Hippocampal formation (tissue), 2 donors: ENCODE data around the gene FABP2.
"Not testable (repeated sequence)": the region's sequence is repeated elsewhere in the genome, so short reads cannot be mapped to it uniquely, and the experiment has no call there.

ENCODE experiments used
- DNase-seq, 2 donors: peaks; one replicate each; lab custom pipeline; 2025; lab: John Stamatoyannopoulos, UW

The FABP2 gene

GRCh38 chr4:119310826-119311225, 11.1 kb downstream of the FABP2 start:
- no peak for DNase-seq

DNA sequence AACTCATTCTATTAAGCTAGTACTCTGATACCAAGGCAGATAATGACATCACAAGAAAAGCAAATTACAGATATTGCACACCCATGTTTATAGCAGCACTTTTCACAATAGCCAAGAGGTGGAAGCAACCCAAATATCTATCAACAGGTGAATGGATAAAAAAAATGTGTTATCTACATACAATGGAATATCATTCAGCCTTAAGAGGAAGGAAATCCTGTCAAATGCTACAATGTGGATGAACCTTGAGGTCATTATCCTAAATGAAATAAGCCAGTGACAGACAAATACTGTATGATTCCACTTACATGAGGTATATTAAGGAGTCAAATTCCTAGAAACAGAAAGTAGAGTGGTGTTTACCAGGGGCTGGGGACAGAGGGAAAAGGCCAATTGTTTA, 14.3 kb downstream of the FABP2 start:
- no peak for DNase-seq

DNA sequence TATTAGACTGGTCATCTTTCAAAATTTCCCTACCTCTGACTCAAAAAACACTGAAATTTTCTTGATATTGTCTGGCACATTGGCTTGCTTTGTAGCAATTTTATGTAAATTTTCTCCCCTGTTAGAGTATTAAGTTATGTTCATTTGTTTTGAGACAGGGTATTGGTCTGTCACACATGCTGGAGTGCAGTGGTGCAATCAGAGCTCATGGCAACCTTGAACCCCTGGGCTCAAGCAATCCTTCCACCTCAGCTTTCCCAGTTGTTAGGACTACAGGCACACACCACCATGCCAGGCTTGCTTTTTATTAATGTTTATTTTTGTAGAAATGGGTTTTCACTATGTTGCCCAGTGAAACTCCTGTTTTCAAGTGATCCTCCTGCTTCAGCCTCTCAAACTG, 17.5 kb downstream of the FABP2 start:
- no peak for DNase-seq

DNA sequence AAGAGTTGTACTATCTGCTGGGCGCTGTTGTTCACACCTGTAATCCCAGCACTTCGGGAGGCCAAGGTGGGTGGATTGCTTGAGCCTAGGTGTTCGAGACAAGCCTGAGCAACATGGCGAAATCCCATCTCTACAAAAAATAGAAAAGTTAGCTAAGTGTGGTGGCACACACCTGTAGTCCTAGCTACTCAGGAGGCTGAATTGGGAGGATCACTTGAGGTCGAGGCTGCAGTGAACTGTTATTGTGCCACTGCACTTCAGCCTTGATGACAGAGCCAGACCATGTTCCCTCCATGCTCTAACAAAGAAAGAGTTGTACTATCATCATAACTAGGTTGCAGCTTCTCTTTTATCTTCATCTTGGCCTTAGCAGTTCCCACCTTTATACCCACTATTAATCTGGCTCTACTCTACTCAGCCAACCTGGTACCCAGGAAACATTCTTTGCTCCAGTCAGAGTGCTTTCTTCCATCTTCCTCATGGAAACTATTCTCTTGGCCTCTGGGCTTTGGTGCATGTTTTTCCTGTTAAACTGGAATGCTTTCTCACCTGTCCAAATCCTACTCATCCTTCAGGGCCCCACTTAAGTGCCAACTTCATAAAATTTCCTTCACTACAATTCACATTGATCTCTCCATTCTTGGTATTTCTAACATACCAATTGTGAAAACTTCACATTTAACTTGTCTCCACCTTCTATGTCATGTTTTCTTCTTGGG, 18.2 kb downstream of the FABP2 start:
- no peak for DNase-seq

DNA sequence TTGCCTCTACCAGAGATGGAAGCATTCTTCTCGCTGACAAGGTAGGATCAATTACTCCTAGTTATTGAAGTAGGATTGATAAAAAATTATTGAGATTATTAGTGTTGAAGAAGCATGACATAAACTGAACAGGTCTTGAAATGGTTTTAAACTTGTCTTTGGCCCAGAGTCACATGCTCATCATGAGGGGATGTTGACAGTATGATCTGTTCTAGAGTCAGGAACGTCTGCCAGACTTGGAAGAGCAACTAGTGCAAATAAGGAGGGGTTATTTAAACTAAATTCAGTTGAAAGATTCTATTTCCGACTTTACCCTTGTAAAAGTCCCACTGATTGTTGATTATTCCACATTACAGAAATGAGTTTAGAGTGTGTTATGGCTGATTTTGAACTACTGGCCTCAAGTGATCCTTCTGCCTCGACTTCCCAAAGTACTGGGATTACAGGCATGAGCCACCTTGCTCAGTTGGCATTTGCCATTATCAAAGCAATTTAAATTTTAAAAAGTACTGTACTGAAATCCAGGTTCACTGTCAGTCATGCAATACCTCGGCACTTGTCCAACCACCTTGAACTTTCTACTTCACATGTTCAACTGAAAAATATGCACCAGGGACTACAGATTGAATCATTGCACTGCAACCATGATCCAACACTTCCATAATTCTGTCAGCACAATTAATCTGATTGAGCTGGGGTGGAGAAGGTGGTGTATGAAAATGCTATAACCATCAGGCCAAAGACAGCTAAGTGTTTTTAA, 19.7 kb downstream of the FABP2 start:
- no peak for DNase-seq

DNA sequence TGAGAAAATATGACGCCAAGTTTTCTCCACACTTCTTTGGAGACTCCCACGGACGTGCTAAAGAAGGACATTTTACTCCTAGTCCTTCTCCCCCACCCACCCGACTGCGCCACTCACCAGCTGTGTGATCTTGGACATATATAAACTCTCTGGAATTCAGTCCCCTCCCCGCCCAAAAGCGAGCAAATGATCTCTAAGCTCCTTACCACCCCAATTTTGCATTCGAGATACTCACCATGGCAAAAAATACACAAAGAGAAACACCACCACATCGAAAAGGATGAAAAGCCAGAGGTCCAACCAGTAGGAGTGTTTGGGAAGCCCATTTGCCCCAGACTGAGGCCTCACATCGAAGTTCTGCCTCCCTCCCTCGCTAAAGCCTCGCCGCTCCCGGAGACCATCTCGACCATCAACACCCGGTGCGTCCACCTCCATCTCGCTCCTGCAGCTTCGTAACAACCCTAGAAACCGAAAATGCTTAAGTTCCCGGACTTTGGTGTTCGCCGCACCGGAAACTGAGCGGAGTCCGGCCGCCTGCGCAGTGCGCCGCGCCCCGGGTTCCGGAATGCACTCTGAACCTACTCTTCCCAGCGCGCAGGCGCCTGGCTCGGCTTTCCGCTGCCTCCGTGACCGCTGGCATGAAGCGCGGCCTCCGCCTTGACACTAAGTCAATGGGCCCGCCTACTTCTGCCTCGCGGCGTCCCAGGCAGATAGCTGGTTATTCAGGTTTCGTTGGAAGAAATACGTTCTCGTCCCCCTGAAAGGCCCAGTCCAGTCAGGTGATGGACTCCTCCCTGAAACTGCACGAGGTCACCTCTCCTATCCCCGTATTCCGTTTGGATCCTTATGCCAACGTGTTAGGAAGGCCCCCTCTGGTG, 21.6 kb downstream of the FABP2 start:
- DNase-seq, result no peak

- no peak for DNase-seq
Measured at GRCh38 chr4:119299741-119300100, 22.2 kb downstream of the FABP2 start.

- DNase-seq, result no peak
Measured at GRCh38 chr4:119299260-119299671, 22.7 kb downstream of the FABP2 start.

DNA sequence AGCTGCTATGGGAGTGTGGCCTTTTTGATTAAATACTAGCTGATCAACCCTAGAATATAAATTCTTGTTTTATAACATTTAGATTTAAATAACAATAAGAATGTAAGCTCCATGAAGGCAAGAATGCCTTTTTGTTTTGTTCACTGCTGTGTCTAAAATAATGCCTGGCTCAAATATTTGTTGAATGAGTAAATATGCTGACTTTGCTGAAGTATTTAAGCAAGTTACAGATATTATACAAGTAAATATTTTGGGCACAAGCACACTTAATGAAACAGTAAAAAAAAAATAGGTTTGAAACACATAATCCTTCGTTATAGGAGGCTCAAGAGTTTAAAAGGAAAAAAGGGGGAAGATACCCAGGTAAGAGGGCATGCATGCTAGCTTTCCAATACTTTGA, 24.1 kb downstream of the FABP2 start:
- DNase-seq, result no peak

- DNase-seq, result no peak
Measured at GRCh38 chr4:119296356-119296755, 25.6 kb downstream of the FABP2 start.

GRCh38 chr4:119290598-119290997, 31.3 kb downstream of the FABP2 start:
- no peak for DNase-seq

DNA sequence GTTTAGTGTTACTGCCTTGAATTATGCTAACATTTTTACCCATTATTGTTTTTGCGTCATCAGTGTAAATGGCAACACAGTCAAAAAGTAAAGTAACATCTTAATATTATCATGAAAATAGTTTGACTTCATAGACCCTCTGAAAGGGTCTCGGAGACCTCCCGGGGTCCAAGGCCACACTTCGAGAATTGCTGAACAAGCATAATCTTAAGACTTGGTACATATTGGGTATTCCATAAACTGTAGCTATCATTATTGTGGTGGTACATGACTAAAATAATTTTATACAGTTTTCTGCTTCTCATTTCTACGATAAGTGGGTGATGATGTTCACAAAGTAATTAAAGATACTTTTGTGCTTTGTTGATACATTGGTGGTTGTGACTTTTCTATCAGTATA, 32.6 kb downstream of the FABP2 start:
- DNase-seq, result no peak

DNA sequence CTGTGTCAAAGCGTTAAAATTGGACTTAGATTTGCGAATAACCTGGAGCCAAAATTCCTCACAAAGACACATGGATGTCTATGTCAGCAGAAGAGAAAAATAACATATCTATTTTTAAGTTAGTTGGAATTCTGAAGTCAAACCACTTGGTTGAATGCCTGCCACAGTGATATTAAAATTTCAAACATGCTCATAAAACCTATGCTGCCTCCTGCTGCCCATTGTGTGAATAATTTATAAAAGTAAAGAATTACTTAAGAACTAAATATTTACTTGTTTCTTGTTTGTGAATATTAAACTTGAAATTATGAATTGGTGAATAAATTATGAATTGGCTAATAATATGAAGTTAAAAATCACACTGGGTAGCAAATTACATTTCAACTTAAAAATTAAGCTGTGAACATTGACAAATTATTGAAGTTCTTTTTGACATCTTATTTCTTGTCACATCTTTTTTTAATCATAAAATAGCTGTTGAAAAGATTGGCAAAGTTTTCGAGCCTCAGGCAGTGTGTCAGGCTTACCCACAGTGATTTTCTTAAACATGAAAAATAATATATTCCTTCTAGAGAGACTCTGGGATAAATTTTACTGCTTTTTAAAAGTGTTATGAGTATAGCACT, 35.4 kb downstream of the FABP2 start:
- no peak for DNase-seq

DNA sequence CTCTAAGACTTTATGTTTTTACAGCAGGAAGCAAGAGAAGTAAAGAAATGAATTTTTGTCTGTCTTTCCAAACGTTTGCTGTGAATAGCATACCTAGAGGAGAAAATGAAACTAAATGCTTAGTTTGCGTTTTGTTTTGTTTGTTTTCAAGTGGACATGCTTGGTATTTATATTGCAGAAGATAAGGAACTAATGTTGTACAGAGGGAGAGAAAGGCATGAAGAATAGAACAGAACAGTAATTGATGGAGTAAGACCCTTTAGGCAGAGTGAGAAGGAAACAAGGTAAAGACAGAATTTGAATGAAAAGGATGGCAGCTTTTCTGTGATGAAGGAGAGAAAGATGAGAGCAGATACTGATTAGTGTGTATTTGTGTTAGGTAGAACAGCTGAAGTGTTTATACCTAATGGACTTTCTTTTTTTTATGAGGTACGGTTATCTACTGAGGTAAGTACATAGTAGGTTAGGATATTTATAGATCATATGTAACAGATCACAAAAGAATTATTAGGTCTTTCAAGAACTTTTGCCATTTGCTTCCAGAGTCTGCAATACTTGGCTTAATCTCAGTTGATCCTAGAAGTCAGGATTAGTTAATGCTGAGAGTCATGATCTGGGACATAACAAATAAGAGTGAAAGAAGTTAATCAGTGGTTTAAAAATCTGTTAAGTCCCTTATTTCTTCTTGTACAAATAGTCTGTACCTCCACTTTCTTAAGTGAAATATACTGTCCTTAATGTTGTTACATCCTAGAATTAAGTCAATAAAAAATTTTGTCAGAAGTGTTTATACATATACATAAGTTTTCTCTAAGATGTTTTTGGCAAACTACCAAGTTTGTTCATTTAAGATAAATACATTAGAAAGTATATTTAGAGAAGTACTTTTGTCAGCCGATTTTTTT, 36.8 kb downstream of the FABP2 start:
- no peak for DNase-seq

GRCh38 chr4:119281393-119281792, 40.5 kb downstream of the FABP2 start:
- no peak for DNase-seq

- DNase-seq, result not testable (repeated sequence)
Measured at GRCh38 chr4:119279945-119280344, 42.0 kb downstream of the FABP2 start.

- DNase-seq, result not testable (repeated sequence)
Measured at GRCh38 chr4:119279541-119279940, 42.4 kb downstream of the FABP2 start.

DNA sequence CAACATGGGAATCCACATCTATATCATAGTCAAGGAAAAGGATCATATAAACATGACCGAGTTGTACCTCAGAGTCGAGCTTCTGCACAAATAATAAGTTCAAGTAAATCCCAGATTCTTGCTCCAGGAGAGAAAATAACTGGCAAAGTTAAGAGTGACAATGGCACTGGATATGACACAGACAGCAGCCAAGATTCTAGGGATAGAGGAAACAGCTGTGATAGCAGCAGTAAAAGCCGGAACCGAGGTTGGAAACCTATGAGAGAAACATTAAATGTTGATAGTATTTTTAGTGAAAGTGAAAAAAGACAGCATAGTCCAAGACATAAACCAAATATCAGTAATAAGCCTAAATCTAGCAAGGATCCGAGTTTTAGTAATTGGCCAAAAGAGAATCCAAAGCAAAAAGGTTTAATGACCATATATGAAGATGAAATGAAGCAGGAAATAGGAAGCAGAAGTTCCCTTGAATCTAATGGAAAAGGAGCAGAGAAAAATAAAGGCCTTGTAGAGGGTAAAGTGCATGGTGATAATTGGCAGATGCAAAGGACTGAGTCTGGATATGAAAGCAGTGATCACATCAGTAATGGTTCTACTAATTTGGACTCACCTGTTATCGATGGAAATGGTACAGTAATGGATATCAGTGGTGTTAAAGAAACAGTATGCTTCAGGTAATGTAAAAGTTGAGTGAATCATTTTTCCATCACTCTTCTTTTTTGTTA, 50.4 kb downstream of the FABP2 start:
- DNase-seq, result no peak

GRCh38 chr4:119268466-119268865, 53.5 kb downstream of the FABP2 start:
- DNase-seq, result no peak
